Measurements from ENCODE around the gene CASK.

The CASK gene

DNA sequence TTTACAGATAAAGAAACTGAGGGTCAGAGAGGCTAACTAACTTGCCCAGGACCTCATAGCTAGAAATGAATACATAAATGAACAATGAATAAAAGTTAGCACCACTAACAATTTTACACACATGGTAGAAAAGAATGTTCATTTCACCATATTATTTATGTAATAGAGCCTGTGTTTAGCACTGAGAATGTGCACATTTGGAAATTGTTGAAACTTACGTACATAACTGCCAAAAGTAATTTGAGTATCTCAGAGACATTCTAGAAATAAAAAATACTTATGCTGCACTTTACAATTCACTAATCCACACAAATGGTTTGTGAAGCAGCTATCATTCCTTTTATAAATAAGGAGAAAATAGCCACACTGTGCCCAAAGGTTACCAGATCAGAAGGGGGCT lies 9.9 kb downstream of the CASK start:
- DNase-seq (ENCODE audit: extremely low read depth, low read depth), result no peak
- TF ChIP-seq, protein P1, sequence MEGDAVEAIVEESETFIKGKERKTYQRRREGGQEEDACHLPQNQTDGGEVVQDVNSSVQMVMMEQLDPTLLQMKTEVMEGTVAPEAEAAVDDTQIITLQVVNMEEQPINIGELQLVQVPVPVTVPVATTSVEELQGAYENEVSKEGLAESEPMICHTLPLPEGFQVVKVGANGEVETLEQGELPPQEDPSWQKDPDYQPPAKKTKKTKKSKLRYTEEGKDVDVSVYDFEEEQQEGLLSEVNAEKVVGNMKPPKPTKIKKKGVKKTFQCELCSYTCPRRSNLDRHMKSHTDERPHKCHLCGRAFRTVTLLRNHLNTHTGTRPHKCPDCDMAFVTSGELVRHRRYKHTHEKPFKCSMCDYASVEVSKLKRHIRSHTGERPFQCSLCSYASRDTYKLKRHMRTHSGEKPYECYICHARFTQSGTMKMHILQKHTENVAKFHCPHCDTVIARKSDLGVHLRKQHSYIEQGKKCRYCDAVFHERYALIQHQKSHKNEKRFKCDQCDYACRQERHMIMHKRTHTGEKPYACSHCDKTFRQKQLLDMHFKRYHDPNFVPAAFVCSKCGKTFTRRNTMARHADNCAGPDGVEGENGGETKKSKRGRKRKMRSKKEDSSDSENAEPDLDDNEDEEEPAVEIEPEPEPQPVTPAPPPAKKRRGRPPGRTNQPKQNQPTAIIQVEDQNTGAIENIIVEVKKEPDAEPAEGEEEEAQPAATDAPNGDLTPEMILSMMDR (IDR thresholded peaks at IDR 0.05; ENCODE audit: low read depth, low read length), result no peak

GRCh38 chrX:41912923-41913322 lies 10.4 kb downstream of the CASK start:
- no peak for DNase-seq (ENCODE audit: extremely low read depth, low read depth)
- TF ChIP-seq, protein P1 (IDR thresholded peaks at IDR 0.05; ENCODE audit: low read depth, low read length), result no peak

- no peak for DNase-seq (ENCODE audit: extremely low read depth, low read depth)
- TF ChIP-seq, protein P1 (IDR thresholded peaks at IDR 0.05; ENCODE audit: low read depth, low read length), result no peak
Observed at GRCh38 chrX:41909068-41909467, 14.3 kb downstream of the CASK start.

DNA sequence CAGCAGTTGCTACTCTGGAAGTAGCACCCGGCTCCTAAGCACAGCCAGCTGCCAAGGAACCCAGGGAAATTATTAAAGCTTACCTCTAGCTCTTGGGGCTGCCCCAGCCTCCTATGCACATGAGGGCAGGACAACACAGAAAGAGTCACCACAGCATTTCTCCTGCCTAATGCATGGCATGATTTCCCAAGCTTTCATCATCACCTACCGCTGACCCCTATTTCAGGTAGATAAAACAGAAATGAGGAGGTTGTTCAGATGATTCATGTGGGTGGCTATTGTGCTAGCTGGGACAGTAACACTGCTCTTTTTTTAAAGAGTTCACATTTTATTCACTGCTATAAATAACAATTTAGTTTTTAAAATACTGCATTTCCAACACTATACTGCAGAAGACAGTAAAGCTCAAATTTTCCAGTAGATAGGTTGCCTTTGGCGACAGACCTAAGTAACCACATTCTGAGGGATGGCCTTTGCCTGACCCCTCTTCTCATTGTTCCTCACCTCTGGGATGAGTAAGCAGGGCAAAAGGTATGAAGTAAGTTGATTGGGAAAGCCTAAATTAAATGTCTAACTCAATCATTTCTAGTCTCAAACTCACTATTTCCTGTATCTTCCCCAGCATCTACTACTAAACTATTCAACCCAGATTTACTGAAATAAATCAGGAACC lies 16.7 kb downstream of the CASK start:
- no peak for DNase-seq (ENCODE audit: extremely low read depth, low read depth)
- TF ChIP-seq, protein P1 (IDR thresholded peaks at IDR 0.05; ENCODE audit: low read depth, low read length), result no peak

DNA sequence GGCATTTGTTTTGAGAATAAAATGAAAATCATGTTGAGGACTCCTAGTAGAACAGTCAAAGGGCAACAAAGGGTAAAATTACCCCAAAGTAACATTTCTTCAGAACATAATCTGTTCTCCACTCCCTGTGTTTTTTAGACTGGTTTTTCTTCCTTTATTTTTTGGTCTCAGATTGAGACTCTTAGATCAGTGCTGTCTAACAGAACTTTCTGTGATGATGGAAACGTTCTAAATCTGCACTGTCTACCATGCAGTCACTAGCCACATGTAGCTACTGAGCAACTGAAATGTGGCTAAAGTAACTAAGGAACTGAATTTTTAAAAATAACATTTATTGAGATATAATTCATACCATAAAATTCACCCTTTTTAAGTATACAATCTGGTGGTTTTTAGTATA lies 19.8 kb downstream of the CASK start:
- TF ChIP-seq, protein P1 (IDR thresholded peaks at IDR 0.05; ENCODE audit: low read depth, low read length), result no peak
- DNase-seq (ENCODE audit: extremely low read depth, low read depth), result no peak

DNA sequence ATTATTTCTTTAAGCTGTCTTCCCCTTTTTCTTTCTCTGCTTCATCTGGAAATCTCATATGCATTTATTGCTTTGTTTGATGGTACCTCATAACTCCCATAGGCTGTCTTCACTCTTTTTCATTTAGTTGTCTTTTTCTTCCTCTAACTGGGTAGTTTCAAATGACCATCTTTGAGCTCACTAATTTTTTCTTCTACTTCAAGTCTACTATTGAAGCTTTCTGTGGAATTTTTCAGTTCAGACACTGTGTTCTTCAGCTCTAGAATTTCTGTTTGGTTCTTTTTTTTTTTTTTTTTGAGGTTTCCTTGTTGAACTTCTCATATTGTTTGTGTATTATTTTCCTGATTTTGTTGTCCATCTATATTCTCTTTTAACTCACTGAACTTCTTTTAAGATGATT lies 23.0 kb downstream of the CASK start:
- no peak for DNase-seq (ENCODE audit: extremely low read depth, low read depth)
- TF ChIP-seq, protein P1 (IDR thresholded peaks at IDR 0.05; ENCODE audit: low read depth, low read length), result no peak

DNA sequence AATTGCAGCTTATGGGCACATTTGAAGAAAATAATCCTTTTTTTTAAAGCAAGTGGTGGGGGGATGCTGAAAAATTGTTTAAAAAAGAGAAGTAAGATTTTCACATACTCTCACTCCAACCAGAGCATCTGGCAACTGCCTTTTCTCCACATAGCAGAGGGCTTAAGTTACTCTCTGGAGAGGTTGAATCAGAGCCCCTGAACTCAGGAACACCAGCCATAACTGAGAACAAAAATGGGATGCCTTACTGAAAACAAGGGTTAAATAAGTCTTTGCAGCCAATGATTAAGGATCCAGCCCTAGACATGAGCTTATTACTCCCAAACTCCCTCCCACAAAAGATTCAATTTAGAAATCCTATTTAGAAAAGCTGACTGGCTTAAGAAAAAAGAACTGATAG lies 27.5 kb downstream of the CASK start:
- TF ChIP-seq, protein P1 (IDR thresholded peaks at IDR 0.05; ENCODE audit: low read depth, low read length), result no peak
- DNase-seq (ENCODE audit: extremely low read depth, low read depth), result no peak

All from AG09319 (cell line).